Occipital lobe (tissue), 2 donors: ENCODE data around the gene FREM3. TPM values are rescaled to one million over a fixed set of nuclear protein-coding genes. Genes with fewer than 3 reads are reported as not detected.
"Not testable (repeated sequence)": the region's sequence is repeated elsewhere in the genome, so short reads cannot be mapped to it uniquely, and the experiment has no call there.

Experiments
- DNase-seq: peaks from one replicate; lab custom pipeline; 2025; lab: John Stamatoyannopoulos, UW
- total RNA-seq: library from RNA; depleted of rRNA; stranded (reverse); fragments of >200 nt; gene quantifications from one replicate; pipeline ENCODE4 v1.2.3, GENCODE V29; 2014

FREM3 gene
- 0.16 TPM for total RNA-seq

GRCh38 chr4:143700416-143701352 lies at the start of gene FREM3:
FREM3 (minus strand) TSS chr4:143700675; CDS start chr4:143700675, 0 bp downstream.
- no peak for DNase-seq

GRCh38 chr4:143745874-143746273 lies 45.4 kb upstream of the FREM3 start:
- DNase-seq, result no peak

- DNase-seq, result no peak
Observed at GRCh38 chr4:143743591-143743990, 43.1 kb upstream of the FREM3 start.

GRCh38 chr4:143742834-143743233 lies 42.4 kb upstream of the FREM3 start:
- no peak for DNase-seq

- DNase-seq, result no peak
Observed at GRCh38 chr4:143736861-143737260, 36.4 kb upstream of the FREM3 start.

GRCh38 chr4:143736061-143736460 lies 35.6 kb upstream of the FREM3 start:
- DNase-seq, result not testable (repeated sequence)

- no peak for DNase-seq
Observed at GRCh38 chr4:143728166-143728565, 27.7 kb upstream of the FREM3 start.

- no peak for DNase-seq
Observed at GRCh38 chr4:143726714-143727113, 26.2 kb upstream of the FREM3 start.

- no peak for DNase-seq
Observed at GRCh38 chr4:143721317-143721716, 20.8 kb upstream of the FREM3 start.

GRCh38 chr4:143718748-143719147 lies 18.3 kb upstream of the FREM3 start:
- DNase-seq, result not testable (repeated sequence)

- DNase-seq, result no peak
Observed at GRCh38 chr4:143713955-143714625, 13.6 kb upstream of the FREM3 start.

- no peak for DNase-seq
Observed at GRCh38 chr4:143713553-143713952, 13.1 kb upstream of the FREM3 start.

- DNase-seq, result no peak
Observed at GRCh38 chr4:143712155-143712550, 11.7 kb upstream of the FREM3 start.

- DNase-seq, result no peak
Observed at GRCh38 chr4:143711543-143712154, 11.2 kb upstream of the FREM3 start.

GRCh38 chr4:143701365-143701764 lies 890 bp upstream of the FREM3 start:
- no peak for DNase-seq

GRCh38 chr4:143700046-143700415 lies 444 bp downstream of the FREM3 start:
- no peak for DNase-seq

GRCh38 chr4:143699331-143700045 lies 987 bp downstream of the FREM3 start:
- no peak for DNase-seq

- no peak for DNase-seq
Observed at GRCh38 chr4:143693856-143694255, 6.6 kb downstream of the FREM3 start.

- no peak for DNase-seq
Observed at GRCh38 chr4:143692241-143692640, 8.2 kb downstream of the FREM3 start.

- DNase-seq, result no peak
Observed at GRCh38 chr4:143679434-143679833, 21.0 kb downstream of the FREM3 start.

- not testable (repeated sequence) for DNase-seq
Observed at GRCh38 chr4:143673629-143674028, 26.8 kb downstream of the FREM3 start.
